T-helper 2 cell treated with Interferon-gamma antibody and Interleukin-4, amounts not matched to agents 5 μg/mL and 100 μg/mL, for 36 hours (primary cell): ENCODE data around the gene DAW1.
"Not testable (repeated sequence)": the region's sequence is repeated elsewhere in the genome, so short reads cannot be mapped to it uniquely, and the experiment has no call there.

ENCODE experiments used
- DNase-seq: peaks from one replicate; pipeline ENCODE4 v3.0.0; 2021; ENCODE audit warnings: low spot score
- H3K27ac Mint-ChIP-seq: one replicate; pipeline ENCODE4 v1.8.0; 2021; ENCODE audit warnings: mild to moderate bottlenecking, mixed read lengths
- H3K27me3 Mint-ChIP-seq: one replicate; pipeline ENCODE4 v1.8.0; 2021; ENCODE audit warnings: low read depth, mixed read lengths
- H3K36me3 Mint-ChIP-seq: one replicate; pipeline ENCODE4 v1.8.0; 2021; ENCODE audit warnings: low read depth, mixed read lengths
- H3K4me1 Mint-ChIP-seq: one replicate; pipeline ENCODE4 v1.8.0; 2021; ENCODE audit warnings: low read depth, mixed read lengths
- H3K4me3 Mint-ChIP-seq: one replicate; pipeline ENCODE4 v1.8.0; 2022; ENCODE audit warnings: mild to moderate bottlenecking, moderate library complexity, mixed read lengths
- H3K9me3 Mint-ChIP-seq: one replicate; pipeline ENCODE4 v1.8.0; 2021; ENCODE audit warnings: mixed read lengths

Gene DAW1

DNA sequence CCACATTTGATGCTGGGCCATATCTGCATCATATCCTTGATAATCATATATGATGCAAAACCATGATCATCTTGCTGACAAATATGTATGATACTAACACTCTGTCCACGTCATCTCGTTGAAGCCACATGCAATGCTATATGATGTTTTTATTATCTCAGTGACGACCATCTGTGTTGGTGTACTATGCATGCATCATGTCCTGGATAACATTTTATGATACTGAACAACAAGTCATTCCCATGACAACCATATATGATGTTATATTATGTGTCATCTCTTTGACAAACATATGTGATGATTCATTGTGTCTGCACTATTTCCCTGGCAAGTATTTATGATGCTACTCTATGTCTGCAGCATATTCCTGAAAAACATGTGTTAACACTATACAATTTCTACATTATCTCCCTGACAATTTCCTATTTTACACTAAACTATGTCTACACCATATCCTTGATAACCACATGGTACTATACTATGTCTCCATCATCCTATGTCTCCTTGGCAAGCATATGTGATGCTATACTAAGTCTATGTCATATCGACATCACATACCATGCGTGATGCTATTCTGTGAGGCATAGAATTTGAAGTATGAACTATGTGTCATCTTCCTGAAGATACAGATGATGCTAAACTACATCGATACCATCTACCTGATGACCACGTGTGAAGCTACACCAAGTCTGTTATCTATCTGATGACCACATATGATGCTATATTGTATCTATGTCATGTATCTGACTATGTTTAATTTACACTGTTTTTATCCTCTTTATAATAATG is 37.0 kb downstream of the DAW1 start:
- Mint-ChIP-seq H3K27ac (no peak overlapping the region), H3K4me3 (no peak overlapping the region), H3K9me3 (no peaks in the 10 kb centered on the region), H3K4me1 (no peaks in the 10 kb centered on the region), H3K36me3 (no peaks in the 10 kb centered on the region), H3K27me3 (no peaks in the 10 kb centered on the region)
- DNase-seq = no peak

DNA sequence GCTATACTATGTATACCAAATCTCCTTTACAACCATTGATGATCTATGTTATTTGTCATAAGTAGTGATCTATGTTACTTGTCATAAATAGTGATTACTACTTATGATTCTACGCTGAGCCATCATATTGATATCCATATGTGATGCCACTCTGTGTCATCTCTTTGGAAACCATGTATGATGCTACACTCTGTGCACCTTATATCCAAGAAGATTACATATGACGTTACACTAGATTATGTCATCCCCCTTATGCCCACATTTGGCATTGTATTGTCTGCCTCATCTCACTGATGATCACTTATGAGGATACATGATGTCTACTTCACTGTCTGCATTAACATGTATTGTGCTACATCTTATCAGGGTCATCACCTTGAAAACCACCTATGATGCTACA is 42.9 kb downstream of the DAW1 start:
- no peaks in the 10 kb centered on the region for H3K4me1 Mint-ChIP-seq
- no peaks in the 10 kb centered on the region for H3K27me3 Mint-ChIP-seq
- H3K9me3 Mint-ChIP-seq = no peaks in the 10 kb centered on the region
- H3K4me3 Mint-ChIP-seq = no peak overlapping the region
- DNase-seq = no peak
- no peak overlapping the region for H3K27ac Mint-ChIP-seq
- H3K36me3 Mint-ChIP-seq = no peaks in the 10 kb centered on the region

DNA sequence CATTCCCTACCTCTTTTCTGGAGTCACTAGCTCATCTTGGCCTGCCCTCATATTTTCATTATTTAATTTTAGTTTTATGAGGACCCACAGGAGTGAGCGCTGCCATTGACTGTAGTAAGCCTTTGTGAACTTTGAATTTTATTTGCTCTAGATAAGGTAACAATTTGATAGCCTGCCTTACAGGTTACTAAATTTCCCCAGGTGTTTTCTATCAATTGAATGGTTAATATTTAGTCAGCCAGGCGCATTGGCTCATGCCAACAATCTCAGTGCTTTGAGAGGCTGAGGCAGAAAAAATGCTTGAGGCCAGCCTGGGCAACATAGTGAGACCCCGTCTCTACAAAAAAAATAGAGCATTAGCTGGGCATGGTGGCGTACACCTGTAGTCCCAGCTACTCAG is 50.2 kb downstream of the DAW1 start:
- Mint-ChIP-seq H3K9me3 (no peaks in the 10 kb centered on the region), H3K27me3 (no peaks in the 10 kb centered on the region), H3K4me1 (no peaks in the 10 kb centered on the region), H3K4me3 (no peak overlapping the region), H3K27ac (no peak overlapping the region), H3K36me3 (no peaks in the 10 kb centered on the region)
- no peak for DNase-seq

DNA sequence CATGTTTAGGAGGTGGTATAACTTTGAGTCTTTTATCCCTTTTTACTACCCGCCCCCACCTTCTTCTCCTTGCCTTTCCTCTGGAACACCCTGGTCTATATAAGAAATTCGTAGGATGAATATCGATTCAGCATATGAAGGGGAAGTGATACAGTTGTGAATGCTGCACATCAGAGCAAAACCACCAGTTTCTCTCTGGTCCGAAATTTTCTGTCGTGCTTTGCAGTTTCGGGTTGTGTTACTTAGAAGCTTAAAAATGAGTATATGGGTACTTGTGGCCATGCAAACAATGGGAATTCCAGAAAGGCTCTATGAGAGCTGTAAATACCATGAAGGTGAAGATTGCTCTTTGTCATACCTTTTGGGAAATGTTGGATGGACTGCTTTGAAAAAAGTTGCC is 60.6 kb downstream of the DAW1 start:
- Mint-ChIP-seq H3K4me3 (no peak overlapping the region), H3K27ac (no peak overlapping the region), H3K4me1 (no peaks in the 10 kb centered on the region), H3K27me3 (no peaks in the 10 kb centered on the region), H3K36me3 (no peaks in the 10 kb centered on the region), H3K9me3 (peaks cover 5% of the 10 kb centered on the region)
- DNase-seq = no peak

DNA sequence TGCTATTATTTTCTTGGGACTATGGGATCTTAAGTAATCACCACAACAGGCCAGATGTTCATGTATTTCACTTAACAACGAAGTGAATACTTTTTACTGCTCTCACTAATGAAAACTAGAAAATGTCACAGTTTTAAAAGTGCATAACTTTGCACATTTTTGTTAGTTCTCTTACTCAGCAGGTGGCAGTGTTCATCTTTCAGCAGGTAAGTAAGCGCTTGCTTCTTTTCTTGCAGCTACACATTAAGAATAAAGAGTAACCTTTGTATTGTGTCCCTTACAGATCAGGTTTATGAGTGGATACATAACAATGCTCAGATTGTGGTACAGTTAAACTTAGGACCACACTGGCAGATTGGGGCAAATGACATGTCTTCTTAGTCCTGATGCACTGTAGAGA is 61.0 kb downstream of the DAW1 start:
- no peak for DNase-seq
- Mint-ChIP-seq H3K4me1 (no peaks in the 10 kb centered on the region), H3K27me3 (no peaks in the 10 kb centered on the region), H3K4me3 (no peak overlapping the region), H3K36me3 (no peaks in the 10 kb centered on the region), H3K9me3 (peaks cover under 1% of the 10 kb centered on the region), H3K27ac (no peak overlapping the region)

DNA sequence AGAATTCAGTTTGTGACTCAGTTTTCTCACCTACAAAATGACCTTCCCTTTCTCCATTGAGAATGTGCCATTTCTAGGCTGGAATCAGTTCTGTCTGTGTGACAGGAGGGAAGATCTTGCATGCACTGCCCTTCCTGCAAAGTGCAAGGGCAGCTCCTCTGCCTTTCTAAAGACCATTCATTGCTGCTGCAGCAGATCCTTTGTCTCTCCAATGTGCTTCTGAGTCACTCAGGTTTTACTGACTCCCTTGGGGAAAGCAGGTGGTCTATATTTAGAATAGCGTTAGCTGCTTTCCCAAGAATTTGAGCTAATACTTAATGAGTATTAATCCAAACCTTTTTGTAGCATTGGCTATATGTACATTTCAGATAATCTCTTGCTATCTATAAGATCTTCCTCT is 62.5 kb downstream of the DAW1 start:
- DNase-seq = no peak
- H3K36me3 Mint-ChIP-seq = no peaks in the 10 kb centered on the region
- no peak overlapping the region for H3K4me3 Mint-ChIP-seq
- no peaks in the 10 kb centered on the region for H3K9me3 Mint-ChIP-seq
- H3K27me3 Mint-ChIP-seq = no peaks in the 10 kb centered on the region
- no peak overlapping the region for H3K27ac Mint-ChIP-seq
- H3K4me1 Mint-ChIP-seq = no peaks in the 10 kb centered on the region

DNA sequence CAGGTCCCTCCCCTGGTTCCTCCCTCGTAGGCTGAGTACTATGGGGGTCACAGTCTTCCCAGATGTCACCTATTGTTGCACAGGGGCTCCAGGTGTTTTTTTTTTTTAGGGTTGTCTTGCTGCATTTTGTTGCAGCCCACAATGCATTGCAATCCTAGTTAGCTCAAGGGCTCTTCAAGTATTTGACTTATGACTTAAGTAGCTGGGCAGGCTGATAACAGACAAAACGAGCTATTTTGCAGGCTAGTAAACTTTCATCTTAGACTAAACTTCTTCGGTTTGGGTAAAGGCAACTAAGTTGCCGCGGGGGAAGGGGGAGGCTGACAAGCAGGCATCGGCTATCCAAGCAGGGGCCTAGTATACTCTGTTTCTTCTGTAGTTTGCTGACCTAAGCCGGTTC is 64.8 kb downstream of the DAW1 start:
- not testable (repeated sequence) for H3K27ac Mint-ChIP-seq, H3K27me3 Mint-ChIP-seq, H3K4me3 Mint-ChIP-seq, DNase-seq, H3K36me3 Mint-ChIP-seq, H3K9me3 Mint-ChIP-seq, H3K4me1 Mint-ChIP-seq

DNA sequence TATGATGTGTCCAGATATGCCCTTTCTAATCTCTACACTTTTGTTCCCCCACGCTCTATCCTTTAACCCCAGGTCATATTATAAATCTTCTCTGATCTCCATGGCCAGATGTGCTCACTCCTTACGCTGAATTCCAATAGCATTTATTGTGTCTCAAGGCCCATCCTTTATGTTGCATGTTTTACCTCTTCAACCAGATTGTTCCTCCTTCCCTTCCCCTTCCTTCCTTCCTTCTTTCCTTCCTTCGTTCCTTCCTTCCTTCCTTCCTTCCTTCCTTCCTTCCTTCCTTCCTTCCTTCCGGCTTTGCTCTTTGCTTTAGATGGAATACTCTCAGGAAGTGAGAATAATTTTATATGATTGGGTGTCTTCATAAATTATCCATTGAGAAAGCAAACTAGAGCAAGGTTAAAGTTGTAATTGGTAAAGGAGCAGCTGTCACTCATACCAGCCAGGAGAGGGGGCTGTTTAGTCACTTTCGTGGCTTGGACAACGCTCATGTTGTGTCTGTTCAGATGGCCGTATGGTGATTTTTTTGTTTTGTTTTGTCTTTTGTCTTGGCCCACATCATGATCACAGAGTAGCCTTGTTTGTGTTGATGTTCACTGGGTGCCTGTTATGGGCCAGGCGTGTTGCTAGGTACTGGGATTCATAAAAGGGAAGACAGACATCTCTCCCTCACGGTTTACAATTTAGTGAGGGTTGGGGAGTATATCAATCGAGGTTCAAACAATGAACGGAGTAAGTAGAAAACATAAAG is 68.0 kb downstream of the DAW1 start:
- DNase-seq = no peak
- H3K27me3 Mint-ChIP-seq = no peaks in the 10 kb centered on the region
- no peaks in the 10 kb centered on the region for H3K36me3 Mint-ChIP-seq
- no peaks in the 10 kb centered on the region for H3K4me1 Mint-ChIP-seq
- H3K4me3 Mint-ChIP-seq = no peak overlapping the region
- H3K27ac Mint-ChIP-seq = no peak overlapping the region
- H3K9me3 Mint-ChIP-seq = no peaks in the 10 kb centered on the region

DNA sequence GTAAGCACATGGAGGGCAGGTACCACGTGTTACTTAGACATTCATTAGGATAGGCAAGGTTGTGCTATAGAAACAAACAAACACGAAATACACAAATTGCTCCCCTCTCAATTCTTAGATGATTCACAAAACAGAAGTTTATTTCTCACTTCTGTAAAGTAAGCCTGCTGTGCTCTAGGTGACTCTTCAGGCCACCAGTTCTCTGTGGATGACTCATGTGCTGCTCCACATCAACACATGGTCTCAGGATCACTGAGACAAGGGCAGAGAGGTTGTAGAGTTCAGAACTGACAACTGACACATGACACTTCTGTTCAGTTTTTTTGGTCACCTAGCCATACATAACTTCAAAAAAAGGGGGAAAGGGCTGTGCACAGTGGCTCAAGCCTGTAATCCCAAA is 70.6 kb downstream of the DAW1 start:
- no peak for DNase-seq
- H3K27me3 Mint-ChIP-seq = no peaks in the 10 kb centered on the region
- no peaks in the 10 kb centered on the region for H3K9me3 Mint-ChIP-seq
- H3K36me3 Mint-ChIP-seq = no peaks in the 10 kb centered on the region
- no peaks in the 10 kb centered on the region for H3K4me1 Mint-ChIP-seq
- no peak overlapping the region for H3K27ac Mint-ChIP-seq
- H3K4me3 Mint-ChIP-seq = no peak overlapping the region

DNA sequence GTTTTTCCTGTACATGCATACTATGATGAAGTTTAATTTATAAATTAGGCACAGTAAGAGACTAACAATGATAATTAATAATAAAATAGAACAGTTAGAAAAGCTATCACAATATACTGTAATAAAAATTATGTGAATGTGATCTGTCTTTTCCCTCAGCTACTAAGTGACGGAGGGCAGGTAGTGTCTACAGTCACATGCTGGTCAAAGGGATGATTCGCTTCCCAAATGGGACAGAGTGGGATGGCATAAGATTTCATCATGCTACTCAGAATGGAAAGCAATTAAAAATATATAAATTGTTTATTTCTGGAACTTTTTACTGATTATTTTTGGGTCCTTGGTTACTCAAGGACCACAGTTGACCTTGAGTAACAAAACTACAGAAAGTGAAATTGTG is 71.5 kb downstream of the DAW1 start:
- DNase-seq = no peak
- Mint-ChIP-seq H3K36me3 (no peaks in the 10 kb centered on the region), H3K27ac (no peak overlapping the region), H3K27me3 (no peaks in the 10 kb centered on the region), H3K4me3 (no peak overlapping the region), H3K9me3 (no peaks in the 10 kb centered on the region), H3K4me1 (no peaks in the 10 kb centered on the region)

DNA sequence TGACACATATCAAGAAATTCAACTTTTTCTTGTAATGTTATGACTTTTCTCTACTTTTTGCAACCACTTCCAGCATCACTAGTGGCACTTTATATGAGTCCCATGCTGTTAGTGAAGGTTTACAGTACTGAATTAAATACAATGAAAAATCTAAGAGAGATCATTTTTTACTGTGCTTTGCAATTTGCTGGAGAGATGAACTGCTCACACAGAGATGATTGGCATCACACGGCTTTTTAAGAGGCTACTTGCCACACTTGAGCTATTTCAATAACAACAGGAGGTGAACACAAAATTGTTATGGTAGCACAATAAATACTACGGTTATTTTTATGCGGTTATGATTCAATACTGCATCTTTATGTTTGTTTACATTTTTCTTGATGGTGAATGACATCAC is 88.9 kb downstream of the DAW1 start:
- no peaks in the 10 kb centered on the region for H3K9me3 Mint-ChIP-seq
- no peaks in the 10 kb centered on the region for H3K36me3 Mint-ChIP-seq
- H3K4me1 Mint-ChIP-seq = no peaks in the 10 kb centered on the region
- H3K4me3 Mint-ChIP-seq = no peak overlapping the region
- no peak for DNase-seq
- H3K27ac Mint-ChIP-seq = no peak overlapping the region
- H3K27me3 Mint-ChIP-seq = no peaks in the 10 kb centered on the region

DNA sequence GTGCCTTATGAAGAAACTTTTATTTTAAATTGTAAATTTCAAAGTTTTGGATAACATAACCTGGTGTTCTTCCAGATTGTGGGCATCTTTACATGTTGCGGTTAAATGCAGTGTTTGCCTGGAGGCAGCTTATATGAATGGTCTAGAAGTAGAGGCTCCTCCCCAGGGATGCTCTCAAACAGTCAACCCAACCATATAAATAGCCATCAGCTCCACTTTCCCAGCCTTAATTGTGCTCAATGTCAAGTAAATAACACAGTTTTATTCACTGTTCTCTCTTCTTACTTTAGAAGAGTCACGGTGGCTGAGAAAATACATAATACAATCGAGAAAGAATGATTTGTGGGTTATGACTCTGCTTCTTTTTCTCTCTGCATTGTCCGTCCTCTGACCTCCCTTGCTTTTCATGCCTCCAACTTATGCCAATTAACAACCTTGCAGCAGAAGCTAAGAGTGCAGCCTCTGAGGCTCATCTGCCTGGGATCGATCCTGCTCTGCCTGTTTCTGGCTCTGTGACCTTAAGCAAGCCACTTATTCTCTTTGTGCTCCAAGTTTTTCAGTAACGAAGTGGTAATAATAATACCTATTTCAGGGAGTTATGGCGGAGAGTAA is 100.3 kb downstream of the DAW1 start:
- H3K4me3 Mint-ChIP-seq = no peak overlapping the region
- no peak for DNase-seq
- H3K36me3 Mint-ChIP-seq = no peaks in the 10 kb centered on the region
- no peaks in the 10 kb centered on the region for H3K4me1 Mint-ChIP-seq
- H3K9me3 Mint-ChIP-seq = no peaks in the 10 kb centered on the region
- H3K27ac Mint-ChIP-seq = no peak overlapping the region
- no peaks in the 10 kb centered on the region for H3K27me3 Mint-ChIP-seq

DNA sequence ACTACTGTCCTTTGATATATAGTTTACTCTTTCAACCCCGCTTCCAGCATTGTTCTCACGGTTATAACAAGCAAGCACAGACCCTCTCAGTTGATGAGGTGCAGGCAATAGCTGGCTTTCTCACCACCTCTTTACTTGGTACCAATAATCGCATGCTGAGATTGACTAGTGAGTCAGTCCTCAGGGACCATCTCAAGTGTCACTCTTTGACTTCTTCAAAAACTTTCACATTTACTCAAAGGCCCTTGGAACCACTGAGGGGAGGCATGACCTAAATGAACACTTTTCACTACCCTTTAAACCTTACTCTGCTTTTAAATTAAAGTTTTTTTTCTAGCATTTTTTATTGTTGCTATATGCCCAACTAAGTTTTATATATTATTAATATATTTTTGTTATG is 101.8 kb downstream of the DAW1 start:
- Mint-ChIP-seq H3K36me3 (no peaks in the 10 kb centered on the region), H3K27ac (no peak overlapping the region), H3K9me3 (no peaks in the 10 kb centered on the region), H3K4me3 (no peak overlapping the region), H3K27me3 (no peaks in the 10 kb centered on the region), H3K4me1 (no peaks in the 10 kb centered on the region)
- no peak for DNase-seq
